SK-N-MC (cell line): ENCODE results near the gene BMPR1B.
A peak's percentile ranks its signal among the peaks of the same experiment; 100 is the strongest.

Experiments
- DNase-seq: peaks from one replicate; pipeline ENCODE4 v3.0.0-alpha.2; 2011; ENCODE audit warnings: low read depth, low spot score
- H3K27ac ChIP-seq: fragments of 200-600 bp; sonication (generic); 2 replicates; pipeline ENCODE4 v1.5.1; 2016; ENCODE audit warnings: mixed run types
- H3K36me3 ChIP-seq: fragments of 200-600 bp; sonication (generic); 2 replicates; pipeline ENCODE4 v1.6.1; 2017; ENCODE audit warnings: antibody characterized with exemption, low read length, mixed read lengths; ENCODE audit not compliant: insufficient read depth
- H3K4me3 ChIP-seq: fragments of 200-600 bp; sonication (generic); 2 replicates; pipeline ENCODE4 v1.5.1; 2016
- H3K9ac ChIP-seq: fragments of 200-600 bp; sonication (generic); 2 replicates; pipeline ENCODE4 v1.8.0; 2017; ENCODE audit warnings: mixed run types, mixed read lengths; ENCODE audit not compliant: insufficient read length
- H3K9me3 ChIP-seq: fragments of 200-600 bp; sonication (generic); 2 replicates; pipeline ENCODE4 v1.6.1; 2017; ENCODE audit warnings: low read depth, mild to moderate bottlenecking, antibody characterized with exemption, low read length, moderate library complexity, mixed read lengths
- EZH2 ChIP-seq: fragments of 200-600 bp; sonication (generic); IDR thresholded peaks from one replicate; pipeline ENCODE4 v1.6.1; 2017; ENCODE audit warnings: antibody characterized with exemption
- FOXP2 ChIP-seq: optimal IDR thresholded peaks from 2 replicates; pipeline ENCODE3; 2011; ENCODE audit warnings: mild to moderate bottlenecking, moderate library complexity; ENCODE audit not compliant: insufficient read depth; ENCODE audit errors: extremely low read length, control extremely low read depth
- POLR2AphosphoS5 ChIP-seq: IDR thresholded peaks from 2 replicates; pipeline ENCODE4 v1.6.1; 2012; ENCODE audit warnings: mild to moderate bottlenecking, low read depth, low read length, borderline replicate concordance

Gene BMPR1B

DNA sequence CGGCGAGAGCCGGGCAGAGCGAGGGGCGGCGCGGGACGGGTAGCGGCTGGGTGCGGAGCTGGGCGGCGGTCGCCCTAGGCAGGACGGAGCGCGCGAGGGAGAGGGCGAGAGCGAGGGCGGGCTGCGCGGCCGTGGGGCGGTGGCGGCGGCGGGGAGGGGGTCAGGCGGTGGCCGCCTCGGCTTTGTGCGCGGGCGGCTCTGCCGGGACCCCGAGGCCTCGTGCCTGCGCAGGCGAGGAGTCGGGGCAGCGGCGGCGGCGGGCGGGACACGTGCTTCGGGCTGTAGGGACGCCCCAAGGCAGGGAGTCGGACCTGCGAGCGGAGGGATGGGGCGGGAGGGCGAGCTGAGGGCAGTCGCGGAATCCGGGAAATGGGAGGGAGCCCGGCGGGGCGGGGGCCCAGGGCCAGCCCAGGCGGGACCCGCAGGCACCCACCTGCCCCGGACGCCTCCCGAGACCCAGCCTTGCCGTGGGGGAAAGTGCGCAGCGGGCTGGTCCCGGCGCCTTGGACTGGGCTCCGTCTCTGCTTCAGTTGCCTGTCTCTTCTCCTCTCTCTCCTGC, 465 bp downstream of the BMPR1B start:
- TF ChIP-seq EZH2 (no peak), POLR2AphosphoS5 (no peak), FOXP2 (no peak)
- H3K36me3 ChIP-seq = no peaks in the 10 kb centered on the region
- H3K9me3 ChIP-seq = no peaks in the 10 kb centered on the region
- peak overlapping the region; percentile 32 for H3K9ac ChIP-seq
- no peak overlapping the region for H3K27ac ChIP-seq
- DNase-seq = no peak
- peak overlapping the region; percentile 63 for H3K4me3 ChIP-seq

DNA sequence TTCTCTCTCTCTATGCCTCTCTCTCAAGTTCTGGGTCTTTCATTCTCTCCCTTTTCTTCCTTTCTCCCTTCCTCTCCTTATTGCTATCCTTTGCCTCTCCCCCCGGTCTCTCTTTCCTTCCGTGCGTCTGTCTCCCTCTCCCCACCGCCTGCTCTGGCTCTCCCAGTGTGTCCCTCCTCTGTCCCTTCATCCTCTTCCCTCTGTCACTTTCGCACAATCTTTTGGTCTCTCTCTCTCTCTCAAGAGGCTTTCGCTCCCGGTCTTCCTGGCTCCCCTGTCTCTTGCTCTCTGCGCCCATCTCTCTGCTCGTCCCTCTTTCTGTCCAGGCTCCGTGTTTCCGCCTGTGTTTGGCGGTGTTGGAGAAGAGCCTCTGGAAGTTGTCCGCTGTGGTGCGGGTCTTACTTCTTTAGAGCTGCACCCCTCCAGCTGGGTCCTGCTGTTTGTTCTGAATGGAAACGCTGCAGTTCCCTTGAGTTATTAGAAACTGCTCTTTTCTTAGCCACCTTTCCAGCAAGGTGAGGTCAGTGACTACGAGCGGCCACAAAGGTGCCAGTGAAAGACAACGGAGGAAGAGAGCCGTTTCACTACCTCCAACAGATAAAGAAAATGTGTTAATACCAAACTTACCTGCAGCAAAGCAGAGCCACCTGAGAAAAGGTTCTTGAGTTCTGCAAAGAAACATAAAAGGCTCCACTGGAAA, 1.1 kb downstream of the BMPR1B start:
- TF ChIP-seq POLR2AphosphoS5 (no peak), EZH2 (no peak), FOXP2 (no peak)
- H3K4me3 ChIP-seq = peak overlapping the region; percentile 63
- no peak overlapping the region for H3K9ac ChIP-seq
- no peak overlapping the region for H3K27ac ChIP-seq
- no peak for DNase-seq
- H3K9me3 ChIP-seq = no peaks in the 10 kb centered on the region
- H3K36me3 ChIP-seq = no peaks in the 10 kb centered on the region

DNA sequence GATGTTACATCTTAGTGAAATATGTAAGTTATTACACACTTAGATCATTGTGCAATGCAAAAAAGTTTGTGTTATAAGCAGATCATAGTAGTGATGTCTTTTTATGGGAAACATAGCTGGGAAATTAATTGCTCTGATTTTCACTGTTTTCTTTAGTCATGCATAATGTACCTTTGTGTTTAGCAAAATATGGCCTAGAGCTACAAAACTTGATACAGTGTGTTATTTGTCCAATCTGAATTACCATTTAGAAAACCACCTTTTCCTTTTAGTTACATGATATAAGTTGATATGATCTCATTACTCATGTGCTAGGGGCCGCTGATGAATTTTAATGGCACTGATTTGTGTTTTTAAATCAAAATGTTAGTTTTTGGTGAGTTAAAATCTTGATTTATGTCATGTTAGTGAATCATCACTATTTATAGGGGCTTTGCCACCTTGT, 2.0 kb downstream of the BMPR1B start:
- Histone ChIP-seq H3K9ac (no peak overlapping the region), H3K9me3 (no peaks in the 10 kb centered on the region), H3K4me3 (no peak overlapping the region), H3K36me3 (no peaks in the 10 kb centered on the region), H3K27ac (no peak overlapping the region)
- no peak for DNase-seq
- TF ChIP-seq POLR2AphosphoS5 = no peak
- TF ChIP-seq EZH2 = no peak
- no peak for TF ChIP-seq FOXP2

DNA sequence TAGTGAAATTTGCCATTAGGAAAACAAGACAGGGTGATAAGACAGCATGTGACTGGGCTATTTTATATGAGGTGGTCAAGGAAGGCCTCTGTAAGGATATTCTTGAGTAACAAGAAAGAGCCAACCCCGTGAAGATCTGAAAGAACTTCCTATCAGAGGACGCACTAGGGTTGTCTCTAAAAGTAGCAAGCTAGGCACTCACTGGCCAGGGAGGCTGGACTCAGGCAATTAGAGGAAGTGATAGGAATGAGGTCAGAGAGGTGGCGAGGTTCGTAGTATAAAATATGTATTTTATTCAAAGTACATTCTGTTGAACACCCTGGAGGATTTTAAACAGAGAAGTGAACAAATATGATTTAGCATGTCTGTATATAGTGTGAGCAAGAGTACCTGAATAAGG, 4.6 kb downstream of the BMPR1B start:
- Histone ChIP-seq H3K4me3 (no peak overlapping the region), H3K9ac (no peak overlapping the region), H3K27ac (no peak overlapping the region), H3K9me3 (no peaks in the 10 kb centered on the region), H3K36me3 (no peaks in the 10 kb centered on the region)
- TF ChIP-seq POLR2AphosphoS5 = no peak
- TF ChIP-seq EZH2 = no peak
- no peak for TF ChIP-seq FOXP2
- DNase-seq = no peak

DNA sequence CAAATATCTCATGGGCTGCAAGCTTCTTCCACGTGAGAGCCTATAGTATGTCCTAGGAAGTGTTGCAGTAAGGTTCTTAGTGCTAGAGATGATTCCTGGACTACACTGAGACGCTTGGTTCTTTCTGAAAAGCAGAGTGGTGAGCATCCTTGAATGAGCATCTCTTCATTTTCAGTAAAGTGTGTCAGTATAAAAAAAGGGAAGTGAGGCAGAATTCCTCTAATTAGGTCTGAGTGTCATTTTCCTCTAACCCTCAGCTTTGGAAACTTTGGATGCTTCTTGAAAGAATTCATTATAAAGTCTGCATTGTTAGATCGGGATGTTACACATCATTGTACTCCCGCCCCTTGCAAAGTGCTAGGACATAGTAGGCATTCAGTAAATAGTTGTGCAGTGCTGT, 5.2 kb downstream of the BMPR1B start:
- TF ChIP-seq FOXP2 (no peak), EZH2 (no peak), POLR2AphosphoS5 (no peak)
- Histone ChIP-seq H3K27ac (no peak overlapping the region), H3K9ac (no peak overlapping the region), H3K9me3 (no peaks in the 10 kb centered on the region), H3K4me3 (no peak overlapping the region), H3K36me3 (no peaks in the 10 kb centered on the region)
- DNase-seq = no peak

DNA sequence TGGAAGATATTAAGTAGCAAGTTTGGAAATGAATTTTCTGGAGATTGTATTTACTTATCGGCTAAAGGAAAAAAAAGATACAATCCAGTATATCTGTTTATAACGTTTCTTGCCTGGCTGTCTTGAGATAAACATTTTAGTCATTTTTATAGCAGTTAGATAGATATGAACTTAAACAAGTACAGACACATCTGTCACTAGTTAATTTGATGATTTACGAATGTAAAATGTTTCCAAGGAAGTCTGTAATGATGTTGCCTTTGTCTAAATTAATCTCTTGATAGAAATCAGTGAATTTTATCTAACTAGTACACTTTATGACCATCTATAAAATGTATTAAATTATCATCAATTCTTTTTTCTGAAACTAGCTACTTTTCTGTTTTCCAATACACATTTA, 5.7 kb downstream of the BMPR1B start:
- Histone ChIP-seq H3K9me3 (no peaks in the 10 kb centered on the region), H3K4me3 (no peak overlapping the region), H3K36me3 (no peaks in the 10 kb centered on the region), H3K9ac (no peak overlapping the region), H3K27ac (no peak overlapping the region)
- TF ChIP-seq FOXP2 (no peak), POLR2AphosphoS5 (no peak), EZH2 (no peak)
- DNase-seq = no peak

DNA sequence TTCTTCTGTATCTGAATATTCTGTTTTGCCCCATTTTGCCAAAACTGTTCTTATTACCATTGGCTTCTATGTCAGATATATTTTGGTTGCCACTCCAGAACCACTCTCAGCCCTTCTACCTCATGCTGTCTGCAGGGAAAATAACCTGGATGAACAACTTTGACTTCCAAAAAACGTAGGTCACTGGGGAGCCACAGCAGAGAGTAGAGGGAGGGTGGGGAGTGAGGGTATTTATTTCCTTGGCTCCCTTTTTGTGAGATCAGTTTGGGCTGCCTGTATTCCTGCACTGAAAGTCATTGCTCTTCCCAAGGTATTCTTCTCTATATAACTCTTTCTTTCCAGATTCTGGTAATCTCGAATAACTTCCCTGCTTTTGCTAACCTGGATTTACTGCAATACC, 6.3 kb downstream of the BMPR1B start:
- Histone ChIP-seq H3K9ac (no peak overlapping the region), H3K9me3 (no peaks in the 10 kb centered on the region), H3K27ac (no peak overlapping the region), H3K4me3 (no peak overlapping the region), H3K36me3 (no peaks in the 10 kb centered on the region)
- TF ChIP-seq FOXP2 (no peak), POLR2AphosphoS5 (no peak), EZH2 (no peak)
- DNase-seq = no peak

DNA sequence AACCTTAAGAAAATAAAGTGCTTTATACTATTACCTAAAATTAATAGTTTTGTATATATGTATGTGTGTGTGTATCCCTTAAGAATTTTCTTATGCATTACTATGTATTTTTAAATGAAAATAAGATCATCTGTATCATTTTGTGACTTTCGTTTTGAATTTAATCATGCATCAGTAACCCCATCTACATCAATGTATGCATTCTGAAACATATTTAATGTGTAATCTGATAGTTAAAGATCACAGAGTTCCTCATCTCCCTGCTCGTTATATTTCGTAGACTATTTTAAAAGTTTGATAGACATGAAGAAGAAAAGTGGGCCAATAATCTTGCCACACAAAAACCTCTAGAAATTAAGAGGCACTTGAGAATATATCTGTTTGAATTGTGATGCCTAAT, 7.4 kb downstream of the BMPR1B start:
- Histone ChIP-seq H3K9ac (no peak overlapping the region), H3K9me3 (no peaks in the 10 kb centered on the region), H3K4me3 (no peak overlapping the region), H3K27ac (no peak overlapping the region), H3K36me3 (no peaks in the 10 kb centered on the region)
- TF ChIP-seq FOXP2 (no peak), EZH2 (no peak), POLR2AphosphoS5 (no peak)
- no peak for DNase-seq
